ENCODE measurements around the gene EME2.

The EME2 gene

GRCh38 chr16:1778200-1779179 is 5.9 kb downstream of the EME2 start:
- no peak for DNase-seq (ENCODE audit: low read depth in 2 of 2)

GRCh38 chr16:1779234-1779701 is 6.7 kb downstream of the EME2 start:
- no peak for DNase-seq (ENCODE audit: low read depth in 2 of 2)

GRCh38 chr16:1779741-1780676 is 7.4 kb downstream of the EME2 start:
- DNase-seq (ENCODE audit: low read depth in 2 of 2), result no peak

GRCh38 chr16:1780677-1781072 is 8.1 kb downstream of the EME2 start:
- no peak for DNase-seq (ENCODE audit: low read depth in 2 of 2)

- no peak for DNase-seq (ENCODE audit: low read depth in 2 of 2)
Observed at GRCh38 chr16:1781254-1781653, 8.6 kb downstream of the EME2 start.

GRCh38 chr16:1781758-1782407 is 9.3 kb downstream of the EME2 start:
- no peak for DNase-seq (ENCODE audit: low read depth in 2 of 2)

- DNase-seq (ENCODE audit: low read depth in 2 of 2), result peak; percentile 100
Observed at GRCh38 chr16:1782408-1783264, 10.0 kb downstream of the EME2 start, which contains the start of the genes NUBP2 and SPSB3. TSS of gene NUBP2 (plus strand) at chr16:1782960. CDS start at chr16:1783021, 61 bp downstream. TSS of gene SPSB3 (minus strand) at chr16:1782571. CDS start at chr16:1781483, 1,088 bp downstream.

- DNase-seq (ENCODE audit: low read depth in 2 of 2), result no peak
Observed at GRCh38 chr16:1784977-1785845, 12.6 kb downstream of the EME2 start.

- no peak for DNase-seq (ENCODE audit: low read depth in 2 of 2)
Observed at GRCh38 chr16:1785846-1786170, 13.2 kb downstream of the EME2 start.

- no peak for DNase-seq (ENCODE audit: low read depth in 2 of 2)
Observed at GRCh38 chr16:1786242-1787055, 13.8 kb downstream of the EME2 start.

- DNase-seq (ENCODE audit: low read depth in 2 of 2), result no peak
Observed at GRCh38 chr16:1787056-1787321, 14.4 kb downstream of the EME2 start.

GRCh38 chr16:1787322-1788094 is 14.9 kb downstream of the EME2 start:
- DNase-seq (ENCODE audit: low read depth in 2 of 2), result no peak

GRCh38 chr16:1788095-1788707 is 15.6 kb downstream of the EME2 start:
- no peak for DNase-seq (ENCODE audit: low read depth in 2 of 2)

- no peak for DNase-seq (ENCODE audit: low read depth in 2 of 2)
Observed at GRCh38 chr16:1788708-1789100, 16.1 kb downstream of the EME2 start.

GRCh38 chr16:1789643-1790045 is 17.0 kb downstream of the EME2 start:
- no peak for DNase-seq (ENCODE audit: low read depth in 2 of 2)

GRCh38 chr16:1790261-1790610 is 17.6 kb downstream of the EME2 start:
- no peak for DNase-seq (ENCODE audit: low read depth in 2 of 2)

GRCh38 chr16:1790611-1791255 is 18.1 kb downstream of the EME2 start:
- no peak for DNase-seq (ENCODE audit: low read depth in 2 of 2)
